GM19467 (cell line): Measurements from ENCODE around the gene TBX1.

Experiments
- ATAC-seq: cut with Tn5 transposase; IDR thresholded peaks from one replicate; pipeline ENCODE4 v1.9.1; 2021; ENCODE audit warnings: mild to moderate bottlenecking, moderate library complexity; ENCODE audit not compliant: unreplicated experiment

TBX1 gene

GRCh38 chr22:19737846-19738663 lies 22.5 kb upstream of the TBX1 start:
- no peak for ATAC-seq

GRCh38 chr22:19738664-19739447 lies 21.7 kb upstream of the TBX1 start:
- ATAC-seq, result no peak

DNA sequence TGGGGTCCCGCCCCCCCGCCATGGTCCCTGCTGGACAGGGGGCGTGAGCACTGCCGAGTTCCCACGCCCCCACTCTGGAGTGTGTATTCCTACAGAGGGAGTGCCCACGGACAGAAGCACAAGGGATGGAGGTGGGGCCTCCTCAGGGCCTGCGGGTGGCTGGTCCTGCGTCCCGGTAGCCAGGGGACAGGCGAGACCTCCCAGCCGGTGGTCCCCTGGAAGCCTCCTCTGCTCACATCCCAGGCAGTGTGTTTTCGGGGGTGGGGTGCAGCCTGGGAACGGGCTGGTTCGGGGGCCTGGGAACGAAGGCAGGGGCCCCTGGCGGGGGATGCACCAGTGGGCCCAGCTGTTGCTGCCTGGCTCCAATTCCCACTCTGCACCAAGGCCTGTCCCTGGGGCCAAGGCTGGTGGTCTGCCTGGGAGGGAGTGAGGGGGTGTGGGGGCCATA lies 21.1 kb upstream of the TBX1 start:
- ATAC-seq, result no peak

GRCh38 chr22:19739911-19740449 lies 20.6 kb upstream of the TBX1 start:
- no peak for ATAC-seq

DNA sequence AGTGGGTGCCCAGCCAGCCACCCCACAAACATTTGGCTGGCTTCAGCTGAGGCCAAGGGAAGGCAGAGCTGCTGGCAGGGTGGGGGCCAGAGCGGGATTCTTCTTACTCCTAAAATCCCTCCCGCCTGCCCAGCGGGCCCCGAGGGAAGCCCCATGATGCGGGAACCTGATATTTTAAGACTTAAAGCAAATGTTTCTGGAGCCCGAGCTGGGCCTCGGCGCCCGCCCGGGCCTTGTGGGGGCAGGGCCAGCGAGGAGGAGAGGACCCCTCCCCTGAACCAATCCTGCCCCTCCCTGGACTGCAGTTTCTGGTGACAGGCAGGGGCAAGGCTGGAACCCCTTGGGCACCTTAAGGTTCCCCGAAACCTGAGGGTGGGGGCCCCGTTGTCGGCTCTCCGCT lies 20.0 kb upstream of the TBX1 start:
- no peak for ATAC-seq

- no peak for ATAC-seq
Observed at GRCh38 chr22:19741053-19741452, 19.5 kb upstream of the TBX1 start.

DNA sequence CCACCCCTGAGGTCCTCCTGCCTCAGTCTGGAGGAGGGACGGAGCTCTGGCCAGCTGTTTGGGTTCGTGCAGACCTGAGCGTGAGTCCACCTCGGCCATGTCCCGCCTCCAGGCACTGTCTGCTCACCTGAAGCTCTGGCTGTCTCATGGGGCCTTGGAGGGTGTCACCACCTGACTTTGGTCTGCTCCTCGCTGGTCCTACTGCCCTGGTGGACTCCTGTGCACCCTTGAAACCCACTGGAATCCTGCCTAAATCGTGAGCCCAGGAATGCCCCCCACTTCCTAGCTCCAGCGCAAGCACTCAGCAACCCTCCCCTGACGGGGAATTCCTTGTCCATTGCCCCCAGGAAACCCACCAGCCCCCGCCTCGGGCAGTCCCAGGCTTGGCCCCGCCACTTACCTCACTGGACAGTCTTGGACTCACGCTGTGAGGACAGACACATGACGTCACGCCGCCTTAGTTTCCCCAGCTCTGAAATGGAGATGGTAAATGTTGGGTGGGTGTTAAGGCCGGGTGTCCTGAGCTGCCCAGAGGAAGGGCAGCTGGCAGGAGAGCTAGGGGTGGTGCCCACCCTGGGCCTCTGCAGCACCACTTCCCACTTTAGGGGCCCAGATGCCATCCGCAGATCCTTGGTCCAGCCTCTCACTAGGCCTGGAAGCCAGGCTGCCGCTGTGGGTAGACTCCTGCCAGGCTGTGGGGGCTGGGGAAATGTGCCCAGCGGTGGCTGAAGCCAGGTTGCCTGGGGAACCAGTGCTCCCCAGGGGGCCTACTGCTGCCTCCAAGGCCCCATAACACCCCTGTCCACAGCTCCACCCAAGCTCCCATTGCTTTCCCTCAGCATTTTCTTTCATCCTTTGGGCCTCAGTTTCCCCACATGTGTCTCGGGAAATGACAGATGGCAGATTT lies 18.2 kb upstream of the TBX1 start:
- no peak for ATAC-seq

GRCh38 chr22:19743081-19743480 lies 17.5 kb upstream of the TBX1 start:
- no peak for ATAC-seq

DNA sequence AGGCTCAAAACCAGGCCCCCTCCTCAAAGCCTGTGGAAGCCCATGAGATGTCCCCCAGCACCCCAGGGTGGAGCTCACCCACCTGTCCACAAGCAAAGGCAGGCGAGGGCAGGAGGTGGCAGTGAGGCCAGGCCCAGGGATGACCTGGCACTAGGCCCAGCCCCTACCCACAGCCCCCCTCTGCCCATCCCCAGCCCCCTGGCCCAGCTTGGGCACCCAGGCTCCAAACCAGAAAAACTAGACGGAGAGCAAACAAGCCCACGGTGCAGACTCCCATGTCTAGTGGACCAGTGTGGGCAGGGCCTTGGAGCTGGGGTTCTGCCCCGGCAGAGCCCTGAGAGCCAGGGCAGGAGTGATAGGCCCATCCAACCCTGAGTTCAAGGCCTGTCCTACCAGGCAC lies 16.9 kb upstream of the TBX1 start:
- ATAC-seq, result no peak

- no peak for ATAC-seq
Observed at GRCh38 chr22:19744350-19745006, 16.1 kb upstream of the TBX1 start.

GRCh38 chr22:19745155-19746101 lies 15.2 kb upstream of the TBX1 start:
- ATAC-seq, result no peak

- ATAC-seq, result no peak
Observed at GRCh38 chr22:19746726-19747125, 13.9 kb upstream of the TBX1 start.

DNA sequence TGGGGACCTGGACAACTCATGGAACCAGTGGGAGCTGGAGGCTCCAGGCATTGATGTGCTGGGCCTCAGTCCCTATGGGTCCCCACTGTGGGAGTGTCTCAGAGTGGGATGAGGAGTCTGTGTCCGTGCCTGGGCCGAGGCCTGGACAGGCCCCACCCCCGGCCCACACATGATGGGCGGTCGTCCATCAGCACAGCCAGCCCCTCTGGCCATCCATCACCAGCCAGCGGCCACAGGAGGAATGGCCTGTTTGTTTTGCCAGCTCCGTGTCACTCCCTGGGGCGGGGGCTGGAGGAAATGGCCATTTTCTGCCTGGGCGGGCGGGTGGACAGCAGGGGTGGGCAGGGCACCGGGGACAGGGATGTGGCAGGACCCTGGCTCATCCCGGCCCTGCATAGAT lies 13.0 kb upstream of the TBX1 start:
- ATAC-seq, result no peak

GRCh38 chr22:19748139-19748538 lies 12.4 kb upstream of the TBX1 start:
- ATAC-seq, result no peak

- ATAC-seq, result no peak
Observed at GRCh38 chr22:19748991-19749664, 11.4 kb upstream of the TBX1 start.

DNA sequence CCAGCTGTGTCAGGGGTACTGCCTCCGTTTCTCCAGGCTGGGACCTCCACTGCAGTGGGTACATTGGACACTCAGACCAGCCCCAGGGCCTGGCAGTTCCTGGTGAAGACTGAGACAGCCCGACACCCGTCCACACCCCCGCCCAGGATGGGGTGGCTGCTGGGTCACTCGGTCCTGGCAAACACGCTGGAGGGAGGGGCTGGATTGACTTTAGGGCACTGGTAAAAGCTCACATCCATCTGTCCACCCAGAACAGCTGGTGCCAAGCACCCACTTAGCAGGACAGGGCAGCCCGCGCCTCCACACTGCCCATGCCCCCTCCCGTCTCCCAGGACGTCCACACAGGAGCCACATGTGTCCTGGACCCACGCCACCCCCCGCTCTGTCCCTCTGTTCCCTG lies 10.7 kb upstream of the TBX1 start:
- ATAC-seq, result no peak

DNA sequence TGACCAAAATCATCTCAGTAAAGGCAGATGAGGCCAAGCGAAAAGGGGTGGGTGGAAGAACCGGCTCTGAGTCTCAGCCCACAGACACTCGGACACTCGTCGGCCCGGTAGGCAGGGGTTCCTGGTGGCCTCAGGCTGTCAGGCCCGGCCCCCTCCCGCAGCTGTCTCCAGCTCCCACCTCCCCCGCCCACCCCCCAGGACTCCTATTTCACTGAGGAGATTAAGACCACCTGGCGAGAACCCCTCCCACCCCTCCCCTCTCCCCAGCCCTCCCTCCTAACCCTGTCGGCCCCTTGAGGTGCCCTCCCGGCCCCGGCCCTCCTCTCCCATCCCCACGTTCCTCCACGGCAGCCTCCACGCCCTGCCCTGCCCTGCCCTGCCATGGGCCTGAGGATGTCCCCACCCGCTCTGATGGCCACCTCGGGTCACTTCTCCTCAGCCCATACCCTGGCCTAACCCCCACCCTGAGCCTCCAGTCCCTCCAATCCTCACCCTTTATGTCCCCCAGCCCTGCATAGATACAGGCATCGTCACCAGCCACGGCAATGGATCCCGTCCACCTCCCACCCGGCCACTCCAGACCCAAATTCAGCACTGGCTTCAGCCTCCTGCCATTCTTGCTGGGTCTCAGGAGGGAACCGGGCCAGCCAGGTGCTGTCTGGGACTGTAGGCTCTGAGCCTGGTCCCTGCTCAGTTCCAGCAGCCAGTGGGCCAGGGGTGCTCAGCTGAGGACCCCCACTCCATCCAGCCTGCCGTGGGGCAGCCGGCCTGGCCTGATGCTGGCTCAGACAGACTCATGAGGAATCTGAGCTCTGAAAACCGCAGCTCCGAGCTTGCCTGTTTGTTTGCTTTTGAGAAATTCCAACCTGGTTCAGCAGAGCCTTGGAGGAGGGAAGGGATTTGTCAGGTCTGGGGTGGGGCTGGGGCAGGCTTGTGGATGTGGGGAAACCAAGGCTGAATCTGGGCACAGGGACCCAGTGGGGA lies 9.8 kb upstream of the TBX1 start:
- ATAC-seq, result no peak
